H1 (cell line): ENCODE measurements around the gene STT3B. TPM values are rescaled to one million over a fixed set of nuclear protein-coding genes. Genes with fewer than 3 reads are reported as not detected.

ENCODE experiments used
- CTCF ChIA-PET: fragments of 300-600 bp; sonication (Branson Sonifier 250); formaldehyde crosslinking; loops from one replicate; lab custom pipeline; 2021; ENCODE audit not compliant: partially characterized antibody; lab: Charles Lee
- POLR2A ChIA-PET: fragments of 300-600 bp; sonication (Branson Sonifier 250); formaldehyde crosslinking; loops from one replicate; lab custom pipeline; 2021; ENCODE audit warnings: inconsistent platforms; ENCODE audit not compliant: partially characterized antibody; lab: Charles Lee
- DNase-seq, 2 experiments: peaks; one replicate each; pipeline versions ENCODE4 v3.0.0 to v3.0.0-alpha.2; 2010 to 2022; ENCODE audit warnings: low spot score in 2 of 2, low read depth in 1 of 2, mixed read lengths in 1 of 2
- FAIRE-seq: peaks from 2 replicates; lab custom pipeline; 2011; peaks lifted over from hg19 to GRCh38; lab: Jason Lieb, UNC
- H2AFZ ChIP-seq: 2 replicates; pipeline ENCODE4 v1.8.1; 2012; ENCODE audit warnings: low read length, inconsistent platforms
- H2AK5ac ChIP-seq: 2 replicates; pipeline ENCODE4 v1.6.1; 2013; ENCODE audit warnings: low read depth, low read length
- H2BK120ac ChIP-seq: replicated peaks from 2 replicates; pipeline ENCODE3; 2013; ENCODE audit warnings: low read depth, low read length, inconsistent platforms
- H2BK12ac ChIP-seq: 2 replicates; pipeline ENCODE4 v1.6.1; 2013; ENCODE audit warnings: low read depth, low read length
- H2BK15ac ChIP-seq: 2 replicates; pipeline ENCODE4 v1.6.1; 2013; ENCODE audit warnings: low read length
- H2BK20ac ChIP-seq: 2 replicates; pipeline ENCODE4 v1.6.1; 2013; ENCODE audit warnings: low read length
- H2BK5ac ChIP-seq: 2 replicates; pipeline ENCODE4 v1.6.1; 2013; ENCODE audit warnings: low read depth, low read length
- H3K14ac ChIP-seq: 2 replicates; pipeline ENCODE4 v1.6.1; 2013; ENCODE audit warnings: inconsistent platforms; ENCODE audit not compliant: insufficient read length
- H3K18ac ChIP-seq: 2 replicates; pipeline ENCODE4 v1.6.1; 2013; ENCODE audit warnings: low read length; ENCODE audit errors: extremely low read depth
- H3K23ac ChIP-seq: 2 replicates; pipeline ENCODE4 v1.6.1; 2013; ENCODE audit warnings: inconsistent platforms; ENCODE audit not compliant: insufficient read length
- H3K23me2 ChIP-seq: 2 replicates; pipeline ENCODE4 v1.6.1; 2013; ENCODE audit warnings: low read depth, low read length
- H3K27ac ChIP-seq: 2 replicates; pipeline ENCODE4 v1.6.1; 2011; ENCODE audit warnings: low read depth, low read length, inconsistent platforms
- H3K27me3 ChIP-seq, 4 experiments: replicated peaks in 1 of 4; 1 replicate in 1 of 4; 2 replicates in 3 of 4; pipeline versions ENCODE4 v1.6.1 to v1.8.1; 2011 to 2013; ENCODE audit warnings: low read length in 3 of 4, mild to moderate bottlenecking in 3 of 4, inconsistent platforms in 2 of 4, mixed read lengths in 2 of 4, moderate library complexity in 1 of 4; ENCODE audit not compliant: control insufficient read depth in 3 of 4, insufficient read depth in 3 of 4; ENCODE audit errors: extremely low read depth in 1 of 4
- H3K36me3 ChIP-seq, 4 experiments: 2 replicates each; pipeline versions ENCODE4 v1.6.1 to v1.8.1; 2011 to 2013; ENCODE audit warnings: mild to moderate bottlenecking in 4 of 4, low read length in 3 of 4, moderate library complexity in 2 of 4, control low read depth in 1 of 4, inconsistent platforms in 1 of 4; ENCODE audit not compliant: insufficient read depth in 4 of 4, control insufficient read depth in 2 of 4
- H3K4ac ChIP-seq: replicated peaks from 2 replicates; pipeline ENCODE3; 2013; ENCODE audit warnings: low read length, low read depth, mixed read lengths, inconsistent platforms; ENCODE audit not compliant: insufficient read length
- H3K4me1 ChIP-seq, 4 experiments: replicated peaks in 1 of 4; 1 replicate in 1 of 4; 2 replicates in 3 of 4; pipeline versions ENCODE4 v1.6.1 to v1.8.1; 2011 to 2013; ENCODE audit warnings: low read length in 3 of 4, inconsistent platforms in 2 of 4, mixed read lengths in 1 of 4; ENCODE audit not compliant: insufficient read depth in 4 of 4, control insufficient read depth in 3 of 4
- H3K4me2 ChIP-seq, 2 experiments: 2 replicates each; pipeline versions ENCODE4 v1.6.1 to v1.8.1; 2011 to 2013; ENCODE audit warnings: low read depth in 2 of 2, low read length in 2 of 2, control low read depth in 1 of 2, inconsistent platforms in 1 of 2, mild to moderate bottlenecking in 1 of 2; ENCODE audit not compliant: insufficient read depth in 1 of 2
- H3K4me3 ChIP-seq, 4 experiments: fragments of 200-600, 300-600 bp in 1 of 4; sonication (generic), shearing (Covaris generic), sonication (Bioruptor Twin) in 1 of 4; 2 replicates each; pipeline versions ENCODE4 v1.5.1 to v1.8.1; 2011 to 2016; ENCODE audit warnings: low read length in 4 of 4, low read depth in 3 of 4, control low read depth in 2 of 4, inconsistent platforms in 2 of 4, mild to moderate bottlenecking in 2 of 4, mixed read lengths in 1 of 4, moderate library complexity in 1 of 4; ENCODE audit not compliant: insufficient read depth in 2 of 4; ENCODE audit errors: extremely low read depth in 1 of 4
- H3K56ac ChIP-seq: replicated peaks from 2 replicates; pipeline ENCODE3; 2013; ENCODE audit warnings: low read depth, mild to moderate bottlenecking, mixed read lengths, low read length, inconsistent platforms; ENCODE audit not compliant: insufficient read length
- H3K79me1 ChIP-seq: 2 replicates; pipeline ENCODE4 v1.6.1; 2013; ENCODE audit warnings: low read depth, low read length, control low read depth
- H3K79me2 ChIP-seq, 2 experiments: 2 replicates each; pipeline versions ENCODE4 v1.6.1 to v1.8.1; 2012 to 2013; ENCODE audit warnings: low read length in 2 of 2, mild to moderate bottlenecking in 2 of 2, inconsistent platforms in 1 of 2; ENCODE audit not compliant: insufficient read depth in 2 of 2, control insufficient read depth in 1 of 2
- H3K9ac ChIP-seq, 4 experiments: replicated peaks in 1 of 4; 1 replicate in 1 of 4; 2 replicates in 3 of 4; pipeline versions ENCODE4 v1.6.1 to v1.8.1; 2011 to 2013; ENCODE audit warnings: low read depth in 3 of 4, low read length in 3 of 4, control low read depth in 2 of 4, mild to moderate bottlenecking in 2 of 4, moderate library complexity in 2 of 4, inconsistent platforms in 1 of 4; ENCODE audit errors: extremely low read depth in 1 of 4
- H3K9me3 ChIP-seq, 2 experiments: 2 replicates each; pipeline versions ENCODE4 v1.6.1 to v1.8.1; 2012 to 2013; ENCODE audit warnings: mild to moderate bottlenecking in 2 of 2, moderate library complexity in 2 of 2, control low read depth in 1 of 2, inconsistent platforms in 1 of 2, low read depth in 1 of 2, low read length in 1 of 2, mixed read lengths in 1 of 2; ENCODE audit not compliant: insufficient read depth in 2 of 2
- H4K20me1 ChIP-seq, 2 experiments: replicated peaks in 1 of 2; 2 replicates each; pipeline versions ENCODE3 to v1.8.1; 2011 to 2013; ENCODE audit warnings: inconsistent platforms in 2 of 2, low read length in 2 of 2, mild to moderate bottlenecking in 1 of 2; ENCODE audit not compliant: insufficient read depth in 2 of 2, control insufficient read depth in 1 of 2
- H4K5ac ChIP-seq: 2 replicates; pipeline ENCODE4 v1.6.1; 2013; ENCODE audit warnings: low read length, low read depth, mixed read lengths, inconsistent platforms; ENCODE audit not compliant: insufficient read length
- H4K8ac ChIP-seq: 2 replicates; pipeline ENCODE4 v1.8.0; 2013; ENCODE audit warnings: mild to moderate bottlenecking, moderate library complexity, low read length, inconsistent platforms; ENCODE audit not compliant: insufficient read depth; ENCODE audit errors: extremely low read depth
- H4K91ac ChIP-seq: replicated peaks from 2 replicates; pipeline ENCODE3; 2013; ENCODE audit warnings: low read length, mixed read lengths, inconsistent platforms; ENCODE audit not compliant: insufficient read length
- CHD2 ChIP-seq: IDR thresholded peaks from 2 replicates; pipeline ENCODE4 v1.6.1; 2012; ENCODE audit warnings: low read length, improper control_type of control experiment
- EP300 ChIP-seq, 2 experiments: IDR thresholded peaks; 1 replicate in 1 of 2; 2 replicates in 1 of 2; pipeline ENCODE4 v1.6.1; 2011 to 2012; ENCODE audit warnings: low read depth in 2 of 2, low read length in 2 of 2, mild to moderate bottlenecking in 2 of 2, borderline replicate concordance in 1 of 2, inconsistent platforms in 1 of 2, moderate library complexity in 1 of 2
- JUN ChIP-seq: IDR thresholded peaks from 2 replicates; pipeline ENCODE4 v1.6.1; 2011; ENCODE audit warnings: low read depth, mild to moderate bottlenecking, improper control_type of control experiment, low read length
- KDM5A ChIP-seq: fragments of 200-600 bp; IDR thresholded peaks from 2 replicates; pipeline ENCODE4 v1.7.1; 2012; ENCODE audit warnings: mild to moderate bottlenecking, low read length, inconsistent platforms, mixed read lengths
- MAFK ChIP-seq: IDR thresholded peaks from 2 replicates; pipeline ENCODE4 v1.6.1; 2012; ENCODE audit warnings: low read depth, mild to moderate bottlenecking, improper control_type of control experiment, low read length
- NRF1 ChIP-seq: IDR thresholded peaks from 2 replicates; pipeline ENCODE4 v1.6.1; 2011; ENCODE audit warnings: mild to moderate bottlenecking, low read depth, low read length, improper control_type of control experiment
- POLR2A ChIP-seq, 2 experiments: IDR thresholded peaks; 1 replicate in 1 of 2; 2 replicates in 1 of 2; pipeline ENCODE4 v1.6.1; 2011; ENCODE audit warnings: low read depth in 2 of 2, low read length in 2 of 2, mild to moderate bottlenecking in 2 of 2; ENCODE audit errors: control extremely low read depth in 1 of 2
- POU5F1 ChIP-seq: IDR thresholded peaks from 2 replicates; pipeline ENCODE4 v1.6.1; 2011; ENCODE audit warnings: low read depth, mild to moderate bottlenecking, low read length, moderate library complexity
- RBBP5 ChIP-seq: IDR thresholded peaks from 2 replicates; pipeline ENCODE4 v1.7.1; 2012; ENCODE audit warnings: low read depth, mild to moderate bottlenecking, inconsistent platforms, low read length, moderate library complexity, borderline replicate concordance
- SAP30 ChIP-seq: fragments of 300-600 bp; sonication (generic); IDR thresholded peaks from 2 replicates; pipeline ENCODE4 v1.7.1; 2012; ENCODE audit warnings: low read length, moderate library complexity, mild to moderate bottlenecking, inconsistent platforms; ENCODE audit not compliant: insufficient read depth, insufficient replicate concordance
- SIRT6 ChIP-seq: IDR thresholded peaks from one replicate; pipeline ENCODE4 v1.7.1; 2012; ENCODE audit warnings: low read length, inconsistent platforms
- SIX5 ChIP-seq: IDR thresholded peaks from 2 replicates; pipeline ENCODE4 v1.6.1; 2011; ENCODE audit warnings: mild to moderate bottlenecking, low read depth, low read length
- SP2 ChIP-seq: IDR thresholded peaks from 2 replicates; pipeline ENCODE4 v1.6.1; 2012; ENCODE audit warnings: mild to moderate bottlenecking, low read length, inconsistent platforms
- TAF1 ChIP-seq: IDR thresholded peaks from 2 replicates; pipeline ENCODE4 v1.6.1; 2011; ENCODE audit warnings: mild to moderate bottlenecking, low read depth, low read length
- WGBS, 2 experiments: shearing (Covaris generic) in 1 of 2; methylation state at CpG; one replicate each; pipeline versions ENCODE4 v1.1.6 to v1.1.7; 2013 to 2015; ENCODE audit warnings: low lambda C conversion rate in 2 of 2, mixed read lengths in 2 of 2, inconsistent platforms in 1 of 2, low coverage in 1 of 2, missing lambda C conversion rate in 1 of 2; ENCODE audit not compliant: insufficient replicate concordance in 2 of 2, insufficient coverage in 1 of 2, insufficient read length in 1 of 2; ENCODE audit errors: extremely low coverage in 1 of 2, missing lambda C conversion rate in 1 of 2; 5-methylcytosine and 5-hydroxymethylcytosine counted together
- polyA plus RNA-seq, 7 experiments: library from polyadenylated mRNA; depleted of rRNA in 3 of 7; stranded (reverse) in 5 of 7; unstranded in 2 of 7; fragments of >200 nt in 5 of 7; fragments of 200-250 nt in 2 of 7; gene quantifications; 1 replicate in 5 of 7; 2 replicates in 1 of 7; 4 replicates in 1 of 7; pipeline versions ENCODE4 v1.2.1 to v1.2.3, GENCODE V29; 2011 to 2013; ENCODE audit warnings: missing spikeins in 2 of 7, mixed read lengths in 2 of 7
- total RNA-seq: library from RNA; stranded (reverse); fragmentation: NEBNext Ultra II Directional; extraction: Animal tissue kit (Norgen Biotek cat#: 25700); gene quantifications from 2 replicates; pipeline ENCODE4 v1.2.1, GENCODE V29; 2021
- TF ChIP-seq, protein P1 (sequence below): IDR thresholded peaks from 2 replicates; pipeline ENCODE4 v1.6.1; 2011; ENCODE audit warnings: low read length, improper control_type of control experiment

Gene STT3B
- total and polyA plus RNA-seq, 2 of the 8 experiments (the other 6 are each of a cell fraction or from before 2014, with no cell fraction given), result 43.5 to 134 TPM

DNA sequence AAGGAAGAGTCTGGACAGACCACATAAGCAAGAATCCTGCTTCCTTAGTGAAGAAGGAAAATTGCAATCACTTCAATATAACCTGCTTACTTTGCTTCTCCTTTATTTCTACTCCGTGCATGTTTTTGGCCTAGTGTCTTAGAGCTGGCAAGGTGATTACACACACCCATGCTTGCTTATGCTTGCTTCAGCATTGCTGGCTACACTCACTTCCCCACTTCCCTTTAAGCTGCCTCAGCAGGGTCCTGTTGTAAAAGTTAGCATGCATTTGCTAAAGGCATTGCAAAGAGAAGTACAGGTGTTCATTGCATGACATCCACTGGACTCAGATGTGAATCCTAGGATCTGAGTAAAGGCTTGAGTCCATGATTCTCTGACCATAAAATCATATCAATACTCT is 47.5 kb upstream of the STT3B start:
- no peak overlapping the region for H3K18ac ChIP-seq
- ChIA-PET POLR2A (no interaction called here), CTCF (no interaction called here)
- no peak overlapping the region for H3K4me3 ChIP-seq
- H3K23me2 ChIP-seq, result no peaks in the 10 kb centered on the region
- H3K79me1 ChIP-seq, result no peaks in the 10 kb centered on the region
- H3K9ac ChIP-seq, result no peak overlapping the region
- no peak overlapping the region for H2BK120ac ChIP-seq
- FAIRE-seq (no peak), DNase-seq (peak in 1 of 2 experiments; percentile 7)
- no peak overlapping the region for H2BK15ac ChIP-seq
- no peaks in the 10 kb centered on the region for H3K79me2 ChIP-seq
- H2BK20ac ChIP-seq, result no peak overlapping the region
- no peak overlapping the region for H2BK12ac ChIP-seq
- H3K27ac ChIP-seq, result no peak overlapping the region
- H4K5ac ChIP-seq, result no peak overlapping the region
- no peak overlapping the region for H4K91ac ChIP-seq
- H3K9me3 ChIP-seq, result no peaks in the 10 kb centered on the region
- no peaks in the 10 kb centered on the region for H3K36me3 ChIP-seq
- 79% methylated on average over 1 of the region's 1 CpG; no CpG with 5 or more reads in 1 of the 2 experiments for WGBS, 2 experiments
- H3K27me3 ChIP-seq, result peaks cover 0 to 1% (median 0%) of the 10 kb centered on the region in 4 experiments; a peak in 1 of 7 replicates
- no peak overlapping the region for H3K14ac ChIP-seq
- H3K4me2 ChIP-seq, result no peak overlapping the region
- H3K4me1 ChIP-seq, result no peaks in the 10 kb centered on the region
- H3K4ac ChIP-seq, result no peak overlapping the region
- no peak overlapping the region for H2AK5ac ChIP-seq
- H4K8ac ChIP-seq, result no peak overlapping the region
- H4K20me1 ChIP-seq, result no peaks in the 10 kb centered on the region
- H3K56ac ChIP-seq, result no peak overlapping the region
- H2BK5ac ChIP-seq, result no peak overlapping the region
- no peak overlapping the region for H3K23ac ChIP-seq
- H2AFZ ChIP-seq, result no peak overlapping the region
- TF ChIP-seq SP2, result no peak
- no peak for TF ChIP-seq RBBP5
- no peak for TF ChIP-seq SIX5
- TF ChIP-seq EP300 (IDR thresholded peaks at IDR 0.05; ENCODE audit: borderline replicate concordance in 1 of 2, low read depth in 2 of 2, low read length in 2 of 2), result no peak
- no peak for TF ChIP-seq MAFK
- no peak for TF ChIP-seq SAP30
- TF ChIP-seq POU5F1, result no peak
- TF ChIP-seq SIRT6, result no peak
- no peak for TF ChIP-seq KDM5A
- no peak for TF ChIP-seq TAF1
- no peak for TF ChIP-seq JUN
- TF ChIP-seq, protein P1, sequence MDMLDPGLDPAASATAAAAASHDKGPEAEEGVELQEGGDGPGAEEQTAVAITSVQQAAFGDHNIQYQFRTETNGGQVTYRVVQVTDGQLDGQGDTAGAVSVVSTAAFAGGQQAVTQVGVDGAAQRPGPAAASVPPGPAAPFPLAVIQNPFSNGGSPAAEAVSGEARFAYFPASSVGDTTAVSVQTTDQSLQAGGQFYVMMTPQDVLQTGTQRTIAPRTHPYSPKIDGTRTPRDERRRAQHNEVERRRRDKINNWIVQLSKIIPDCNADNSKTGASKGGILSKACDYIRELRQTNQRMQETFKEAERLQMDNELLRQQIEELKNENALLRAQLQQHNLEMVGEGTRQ, result no peak
- TF ChIP-seq POLR2A (IDR thresholded peaks at IDR 0.05; ENCODE audit: control extremely low read depth in 1 of 2, low read depth in 2 of 2, low read length in 2 of 2), result no peak
- TF ChIP-seq NRF1, result no peak
- TF ChIP-seq CHD2, result no peak
